K562 (cell line): ENCODE data around the gene TLL1. TPM values are rescaled to one million over a fixed set of nuclear protein-coding genes. Genes with fewer than 3 reads are reported as not detected.

Experiments used
- ATAC-seq: fragments of 200-7000 bp; cut with Tn5 transposase; 3 replicates; pipeline ENCODE4 v1.9.1; 2020; ENCODE audit warnings: moderate library complexity
- BruUV-seq: library from RNA; stranded (reverse); fragments of 400-500 nt; replicated peaks from 2 replicates; lab custom pipeline; 2021; lab: Mats Ljungman, UMichigan
- CTCF ChIA-PET: fragments of 300-600 bp; formaldehyde crosslinking; extraction: SDS; loops from one replicate; lab custom pipeline; 2021; ENCODE audit warnings: low intra/inter-chr PET ratio; lab: Yijun Ruan, JAX
- POLR2A ChIA-PET: fragments of 300-600, 350-650 bp; sonication (Branson Sonifier 250); formaldehyde crosslinking; extraction: SDS; loops from one replicate; lab custom pipeline; 2021; ENCODE audit warnings: antibody characterized with exemption, inconsistent platforms; lab: Yijun Ruan, JAX
- DNase-seq, 4 experiments: peaks; one replicate each; pipeline versions ENCODE4 v3.0.0 to v3.0.0-alpha.2; 2011 to 2018; ENCODE audit warnings: low spot score in 3 of 4, mixed read lengths in 3 of 4; ENCODE audit errors: extremely low read depth in 1 of 4
- FAIRE-seq: peaks from 2 replicates; lab custom pipeline; 2011; peaks lifted over from hg19 to GRCh38; lab: Jason Lieb, UNC
- H2AFZ ChIP-seq: 2 replicates; pipeline ENCODE4 v1.6.0; 2011; ENCODE audit warnings: low read depth, low read length, control low read depth, inconsistent platforms
- H3K27ac ChIP-seq: fragments of 200-600 bp; 3 replicates; pipeline ENCODE4 v1.8.0; 2011; ENCODE audit warnings: low read depth, mild to moderate bottlenecking, control low read depth, inconsistent platforms, low read length, moderate library complexity, mixed read lengths; ENCODE audit errors: extremely low read depth
- H3K27me3 ChIP-seq, 2 experiments: fragments of 300-600 bp in 1 of 2; 2 replicates in 1 of 2; 3 replicates in 1 of 2; pipeline versions ENCODE4 v1.6.0 to v1.8.0; 2011; ENCODE audit warnings: inconsistent platforms in 2 of 2, low read length in 2 of 2, mild to moderate bottlenecking in 1 of 2, mixed read lengths in 1 of 2, moderate library complexity in 1 of 2; ENCODE audit not compliant: control insufficient read depth in 2 of 2, insufficient read depth in 2 of 2
- H3K36me3 ChIP-seq: fragments of 300-600 bp; 3 replicates; pipeline ENCODE4 v1.8.0; 2011; ENCODE audit warnings: mild to moderate bottlenecking, low read length, inconsistent platforms; ENCODE audit not compliant: control insufficient read depth, insufficient read depth
- H3K4me1 ChIP-seq, 2 experiments: fragments of 200-600 bp in 1 of 2; replicated peaks in 1 of 2; 2 replicates in 1 of 2; 3 replicates in 1 of 2; pipeline versions ENCODE4 v1.5.1 to v1.8.0; 2011; ENCODE audit warnings: inconsistent platforms in 2 of 2, low read length in 2 of 2, mild to moderate bottlenecking in 1 of 2, mixed read lengths in 1 of 2, moderate library complexity in 1 of 2; ENCODE audit not compliant: control insufficient read depth in 2 of 2, insufficient read depth in 2 of 2
- H3K4me2 ChIP-seq: 2 replicates; pipeline ENCODE4 v1.6.1; 2011; ENCODE audit warnings: low read length, control low read depth, inconsistent platforms, mixed read lengths; ENCODE audit not compliant: insufficient read depth
- H3K4me3 ChIP-seq: fragments of 200-600 bp; sonication (generic), shearing (Covaris generic); 2 replicates; pipeline ENCODE4 v1.5.1; 2016; ENCODE audit warnings: control low read depth, inconsistent platforms
- H3K79me2 ChIP-seq: fragments of 200-600 bp; 3 replicates; pipeline ENCODE4 v1.8.0; 2011; ENCODE audit warnings: low read length, inconsistent platforms; ENCODE audit not compliant: control insufficient read depth, insufficient read depth
- H3K9ac ChIP-seq, 2 experiments: 2 replicates each; pipeline versions ENCODE4 v1.6.0 to v1.6.1; 2011; ENCODE audit warnings: low read depth in 2 of 2, low read length in 2 of 2, control low read depth in 1 of 2, inconsistent platforms in 1 of 2, mild to moderate bottlenecking in 1 of 2, mixed read lengths in 1 of 2; ENCODE audit not compliant: insufficient read depth in 1 of 2
- H3K9me1 ChIP-seq: one replicate; pipeline ENCODE4 v1.6.0; 2011; ENCODE audit warnings: inconsistent platforms, mild to moderate bottlenecking, low read length, moderate library complexity; ENCODE audit not compliant: control insufficient read depth, insufficient read depth
- H3K9me3 ChIP-seq: replicated peaks from 2 replicates; pipeline ENCODE4 v1.5.1; 2011; ENCODE audit warnings: low read depth, low read length, inconsistent platforms; ENCODE audit not compliant: control insufficient read depth, insufficient read depth
- H4K20me1 ChIP-seq: replicated peaks from 2 replicates; pipeline ENCODE4 v1.6.1; 2011; ENCODE audit warnings: low read length, inconsistent platforms, mixed read lengths; ENCODE audit not compliant: control insufficient read depth, insufficient read depth
- BCL6 ChIP-seq: fragments of 250-450 bp; sonication (Bioruptor Pico); IDR thresholded peaks from 2 replicates; pipeline ENCODE4 v1.4.0; 2020
- CBFB ChIP-seq: sonication (generic); formaldehyde crosslinking; IDR thresholded peaks from 2 replicates; pipeline ENCODE4 v1.4.0; 2020; ENCODE audit warnings: mild to moderate bottlenecking, missing genetic modification reagents
- CCAR2 ChIP-seq: fragments of 200-400 bp; formaldehyde crosslinking; IDR thresholded peaks from 2 replicates; pipeline ENCODE4 v1.6.1; 2017; ENCODE audit warnings: mild to moderate bottlenecking, low read depth, low read length
- GATAD2A ChIP-seq: fragments of 450-650 bp; IDR thresholded peaks from 2 replicates; pipeline ENCODE4 v1.6.1; 2017
- HIVEP1 ChIP-seq: fragments of 250-450 bp; sonication (Bioruptor Pico); IDR thresholded peaks from 2 replicates; pipeline ENCODE4 v1.4.0; 2020; ENCODE audit warnings: mild to moderate bottlenecking
- ZBTB5 ChIP-seq: fragments of 450-650 bp; IDR thresholded peaks from 2 replicates; pipeline ENCODE4 v1.6.1; 2017; ENCODE audit warnings: antibody characterized with exemption
- ZNF507 ChIP-seq: conservative IDR thresholded peaks from 2 replicates; pipeline ENCODE4 v1.6.1; 2017; ENCODE audit warnings: missing genetic modification characterization, missing compliant biosample characterization
- WGBS: fragments of 100-300 bp; shearing (Covaris generic); methylation state at CpG from one replicate; pipeline ENCODE4 v1.1.6; 2016; ENCODE audit warnings: low coverage, mixed read lengths; ENCODE audit not compliant: insufficient coverage; ENCODE audit errors: missing lambda C conversion rate; 5-methylcytosine and 5-hydroxymethylcytosine counted together
- in situ Hi-C: fragments of 300-500 bp; cut with MboI; formaldehyde crosslinking; loops from 4 replicates; pipeline ENCODE4 v1.15.0; 2018; ENCODE audit warnings: inconsistent platforms, mixed read lengths
- intact Hi-C: fragments of 100-400 bp; cut with micrococcal nuclease; formaldehyde crosslinking; loops from 2 replicates; pipeline ENCODE4 v1.14.2; 2022
- polyA plus RNA-seq, 8 experiments: library from polyadenylated mRNA; depleted of rRNA in 4 of 8; stranded (reverse) in 5 of 8; unstranded in 3 of 8; fragments of >200 nt; fragmentation: Nextera tagmentation in 2 of 8; fragmentation: Illumina TruSeq in 1 of 8; extraction: Ambion mirVana in 2 of 8; extraction: Trizol in 1 of 8; gene quantifications; 2 replicates each; pipeline versions ENCODE4 v1.2.1 to v1.2.3, GENCODE V29; 2011 to 2014; ENCODE audit warnings: inconsistent platforms in 1 of 8, missing spikeins in 1 of 8
- small RNA-seq: library from RNA; depleted of rRNA; stranded (forward); fragments of <200 nt; gene quantifications from one replicate; pipeline ENCODE3, GENCODE V24; 2014
- total RNA-seq, 7 experiments: library from RNA; depleted of rRNA in 6 of 7; stranded (reverse); fragments of >200 nt in 6 of 7; fragmentation: Illumina TruSeq in 2 of 7; extraction: Trizol in 2 of 7; gene quantifications; 2 replicates each; pipeline versions ENCODE4 v1.2.1 to v1.2.3, GENCODE V29; 2011 to 2021; ENCODE audit warnings: low replicate concordance in 1 of 7

TLL1 gene
- total and polyA plus RNA-seq, 9 of the 15 experiments (the other 6 are each of a cell fraction or from before 2014, with no cell fraction given): not detected

- TF ChIP-seq HIVEP1 (CRISPR knock-in tag) (no peak), ZNF507 (tag) (no peak), CCAR2 (no peak), ZBTB5 (no peak)
Measured at GRCh38 chr4:166144607-166145006, 271.6 kb downstream of the TLL1 start (continued).

GRCh38 chr4:166146806-166147540 lies 273.9 kb downstream of the TLL1 start:
- H3K4me1 ChIP-seq: no peaks in the 10 kb centered on the region
- H3K9ac ChIP-seq: no peak overlapping the region
- no peaks in the 10 kb centered on the region for H3K79me2 ChIP-seq
- H3K4me3 ChIP-seq: no peak overlapping the region
- H3K36me3 ChIP-seq: no peaks in the 10 kb centered on the region
- H2AFZ ChIP-seq: no peak overlapping the region
- no peaks in the 10 kb centered on the region for H4K20me1 ChIP-seq
- H3K27ac ChIP-seq: no peak overlapping the region
- no peak for FAIRE-seq
- DNase-seq: no peak
- intact Hi-C loops (no loop called here), in situ Hi-C loops (no loop called here)
- H3K4me2 ChIP-seq: no peak overlapping the region
- H3K9me1 ChIP-seq: no peaks in the 10 kb centered on the region
- WGBS: 0% methylated on average over 6 of the region's 6 CpGs
- no peaks in the 10 kb centered on the region for H3K9me3 ChIP-seq
- no peak for ATAC-seq
- POLR2A ChIA-PET: no interaction called here
- H3K27me3 ChIP-seq: no peaks in the 10 kb centered on the region
- TF ChIP-seq BCL6 (CRISPR knock-in tag) (no peak), CBFB (no peak), GATAD2A (no peak)
- BruUV-seq: no TSS peak
- CTCF ChIA-PET: no interaction called here

Small RNA genes within 50 kb of the gene (small RNA-seq; reads per million reads assigned to genes)
- not detected for gene RNA5SP170
